Mucosa of stomach (tissue), 1 donor: Measurements from ENCODE around the gene PLCL1.

Experiments
- H3K27me3 ChIP-seq: one replicate; pipeline ENCODE4 v1.7.0; 2013; ENCODE audit warnings: mild to moderate bottlenecking, low read length; ENCODE audit not compliant: control insufficient read depth, insufficient read depth
- H3K36me3 ChIP-seq: one replicate; pipeline ENCODE4 v1.7.0; 2013; ENCODE audit warnings: low read length; ENCODE audit not compliant: control insufficient read depth, insufficient read depth
- H3K4me1 ChIP-seq: one replicate; pipeline ENCODE4 v1.7.0; 2013; ENCODE audit warnings: mild to moderate bottlenecking, low read length; ENCODE audit not compliant: control insufficient read depth, insufficient read depth
- H3K4me3 ChIP-seq: one replicate; pipeline ENCODE4 v1.7.0; 2013; ENCODE audit warnings: low read length
- H3K9ac ChIP-seq: one replicate; pipeline ENCODE4 v1.7.0; 2013; ENCODE audit warnings: mild to moderate bottlenecking, low read length, moderate library complexity
- H3K9me3 ChIP-seq: one replicate; pipeline ENCODE4 v1.7.0; 2013; ENCODE audit warnings: mild to moderate bottlenecking, low read length, moderate library complexity; ENCODE audit not compliant: control insufficient read depth
- donor health status: Pancreatic carcinoma.

Gene PLCL1

GRCh38 chr2:197846777-197847176 is 42.4 kb downstream of the PLCL1 start:
- H3K4me3 ChIP-seq, result no peak overlapping the region
- no peaks in the 10 kb centered on the region for H3K9me3 ChIP-seq
- no peaks in the 10 kb centered on the region for H3K4me1 ChIP-seq
- no peak overlapping the region for H3K9ac ChIP-seq
- no peaks in the 10 kb centered on the region for H3K36me3 ChIP-seq
- no peaks in the 10 kb centered on the region for H3K27me3 ChIP-seq

GRCh38 chr2:197847651-197848401 is 43.4 kb downstream of the PLCL1 start:
- Histone ChIP-seq H3K9me3 (no peaks in the 10 kb centered on the region), H3K27me3 (no peaks in the 10 kb centered on the region), H3K4me3 (no peak overlapping the region), H3K36me3 (no peaks in the 10 kb centered on the region), H3K9ac (no peak overlapping the region), H3K4me1 (no peaks in the 10 kb centered on the region)

GRCh38 chr2:197848602-197849001 is 44.2 kb downstream of the PLCL1 start:
- H3K4me3 ChIP-seq, result no peak overlapping the region
- H3K9ac ChIP-seq, result no peak overlapping the region
- no peaks in the 10 kb centered on the region for H3K36me3 ChIP-seq
- H3K9me3 ChIP-seq, result no peaks in the 10 kb centered on the region
- no peaks in the 10 kb centered on the region for H3K27me3 ChIP-seq
- H3K4me1 ChIP-seq, result no peaks in the 10 kb centered on the region

- Histone ChIP-seq H3K27me3 (no peaks in the 10 kb centered on the region), H3K4me1 (no peaks in the 10 kb centered on the region), H3K36me3 (no peaks in the 10 kb centered on the region), H3K4me3 (no peak overlapping the region), H3K9ac (no peak overlapping the region), H3K9me3 (no peaks in the 10 kb centered on the region)
These were observed 46.6 kb downstream of the PLCL1 start for GRCh38 chr2:197850882-197851450.

GRCh38 chr2:197851451-197851850 is 47.1 kb downstream of the PLCL1 start:
- H3K9ac ChIP-seq, result no peak overlapping the region

GRCh38 chr2:197852108-197852507 is 47.7 kb downstream of the PLCL1 start:
- H3K9me3 ChIP-seq, result no peaks in the 10 kb centered on the region
- H3K9ac ChIP-seq, result no peak overlapping the region
- no peak overlapping the region for H3K4me3 ChIP-seq
- no peaks in the 10 kb centered on the region for H3K27me3 ChIP-seq
- no peaks in the 10 kb centered on the region for H3K4me1 ChIP-seq
- H3K36me3 ChIP-seq, result no peaks in the 10 kb centered on the region

More at GRCh38 chr2:197851451-197851850, 47.1 kb downstream of the PLCL1 start:
- Histone ChIP-seq H3K36me3 (no peaks in the 10 kb centered on the region), H3K4me3 (no peak overlapping the region), H3K4me1 (no peaks in the 10 kb centered on the region), H3K9me3 (no peaks in the 10 kb centered on the region), H3K27me3 (no peaks in the 10 kb centered on the region)

GRCh38 chr2:197853549-197853948 is 49.2 kb downstream of the PLCL1 start:
- Histone ChIP-seq H3K9ac (no peak overlapping the region), H3K4me3 (no peak overlapping the region), H3K4me1 (no peaks in the 10 kb centered on the region), H3K9me3 (no peaks in the 10 kb centered on the region), H3K36me3 (no peaks in the 10 kb centered on the region), H3K27me3 (no peaks in the 10 kb centered on the region)

GRCh38 chr2:197857476-197858107 is 53.2 kb downstream of the PLCL1 start:
- Histone ChIP-seq H3K9me3 (no peaks in the 10 kb centered on the region), H3K36me3 (no peaks in the 10 kb centered on the region), H3K9ac (no peak overlapping the region), H3K27me3 (no peaks in the 10 kb centered on the region), H3K4me1 (no peaks in the 10 kb centered on the region), H3K4me3 (no peak overlapping the region)

GRCh38 chr2:197858607-197859140 is 54.3 kb downstream of the PLCL1 start:
- Histone ChIP-seq H3K36me3 (no peaks in the 10 kb centered on the region), H3K9ac (no peak overlapping the region), H3K4me1 (no peaks in the 10 kb centered on the region), H3K4me3 (no peak overlapping the region), H3K9me3 (no peaks in the 10 kb centered on the region), H3K27me3 (no peaks in the 10 kb centered on the region)

GRCh38 chr2:197862246-197862955 is 58.0 kb downstream of the PLCL1 start:
- no peaks in the 10 kb centered on the region for H3K4me1 ChIP-seq
- H3K27me3 ChIP-seq, result no peaks in the 10 kb centered on the region
- no peaks in the 10 kb centered on the region for H3K36me3 ChIP-seq
- H3K4me3 ChIP-seq, result no peak overlapping the region
- H3K9me3 ChIP-seq, result no peaks in the 10 kb centered on the region
- H3K9ac ChIP-seq, result no peak overlapping the region

GRCh38 chr2:197863744-197864143 is 59.4 kb downstream of the PLCL1 start:
- H3K36me3 ChIP-seq, result no peaks in the 10 kb centered on the region
- H3K4me3 ChIP-seq, result no peak overlapping the region
- no peak overlapping the region for H3K9ac ChIP-seq
- H3K27me3 ChIP-seq, result no peaks in the 10 kb centered on the region
- H3K4me1 ChIP-seq, result no peaks in the 10 kb centered on the region
- no peaks in the 10 kb centered on the region for H3K9me3 ChIP-seq

GRCh38 chr2:197866455-197866854 is 62.1 kb downstream of the PLCL1 start:
- Histone ChIP-seq H3K9me3 (no peaks in the 10 kb centered on the region), H3K36me3 (no peaks in the 10 kb centered on the region), H3K4me3 (no peak overlapping the region), H3K27me3 (no peaks in the 10 kb centered on the region), H3K9ac (no peak overlapping the region), H3K4me1 (no peaks in the 10 kb centered on the region)
